A673 (cell line): ENCODE data around the gene RNPEP. TPM values are rescaled to one million over a fixed set of nuclear protein-coding genes. Genes with fewer than 3 reads are reported as not detected.
"Not testable (repeated sequence)": the region's sequence is repeated elsewhere in the genome, so short reads cannot be mapped to it uniquely, and the experiment has no call there.

Experiments
- BruUV-seq: library from RNA; stranded (reverse); fragments of 400-500 nt; replicated peaks from 2 replicates; lab custom pipeline; 2021; lab: Mats Ljungman, UMichigan
- CTCF ChIA-PET: fragments of 300-600 bp; sonication (Branson Sonifier 250); formaldehyde crosslinking; loops from one replicate; lab custom pipeline; 2022; ENCODE audit warnings: antibody characterized with exemption; lab: Charles Lee
- POLR2A ChIA-PET: fragments of 300-600 bp; sonication (Branson Sonifier 250); formaldehyde crosslinking; loops from one replicate; lab custom pipeline; 2022; ENCODE audit warnings: antibody characterized with exemption; ENCODE audit not compliant: low non-redundant PET; lab: Charles Lee
- DNase-seq: peaks from one replicate; pipeline ENCODE4 v3.0.0-alpha.2; 2015; ENCODE audit warnings: low spot score
- H3K27ac ChIP-seq: fragments of 200-600 bp; sonication (generic); 2 replicates; pipeline ENCODE4 v1.5.1; 2016; ENCODE audit warnings: mixed run types, low read depth, mild to moderate bottlenecking, mixed read lengths, antibody characterized with exemption, low read length; ENCODE audit not compliant: poor library complexity, severe bottlenecking
- H3K27me3 ChIP-seq: fragments of 200-600 bp; sonication (generic); replicated peaks from 2 replicates; pipeline ENCODE4 v1.6.1; 2017; ENCODE audit warnings: mixed run types, low read depth, mild to moderate bottlenecking, mixed read lengths, antibody characterized with exemption, low read length; ENCODE audit not compliant: insufficient read depth, poor library complexity
- H3K36me3 ChIP-seq: fragments of 200-600 bp; sonication (generic); 2 replicates; pipeline ENCODE4 v1.6.1; 2016; ENCODE audit warnings: mixed run types, mild to moderate bottlenecking, mixed read lengths, antibody characterized with exemption, low read length; ENCODE audit not compliant: insufficient read depth, poor library complexity, severe bottlenecking
- H3K4me1 ChIP-seq: fragments of 200-600 bp; sonication (generic); 2 replicates; pipeline ENCODE4 v1.6.1; 2017; ENCODE audit warnings: mixed run types, mild to moderate bottlenecking, mixed read lengths, antibody characterized with exemption, low read length; ENCODE audit not compliant: insufficient read depth, poor library complexity, severe bottlenecking
- H3K4me3 ChIP-seq: fragments of 200-600 bp; sonication (generic); 2 replicates; pipeline ENCODE4 v1.5.1; 2016; ENCODE audit warnings: low read depth, mixed run types, mild to moderate bottlenecking, mixed read lengths, low read length; ENCODE audit not compliant: poor library complexity, severe bottlenecking
- H3K9me3 ChIP-seq: fragments of 200-600 bp; sonication (generic); 2 replicates; pipeline ENCODE4 v1.6.1; 2016; ENCODE audit warnings: mixed run types, low read depth, mild to moderate bottlenecking, mixed read lengths, antibody characterized with exemption, low read length; ENCODE audit not compliant: poor library complexity, severe bottlenecking
- EZH2 ChIP-seq: fragments of 200-600 bp; sonication (generic); IDR thresholded peaks from 2 replicates; pipeline ENCODE4 v1.6.1; 2017; ENCODE audit warnings: borderline replicate concordance, low read depth, mild to moderate bottlenecking, mixed read lengths, antibody characterized with exemption, low read length; ENCODE audit not compliant: poor library complexity, severe bottlenecking
- intact Hi-C: fragments of 100-400 bp; cut with micrococcal nuclease; formaldehyde crosslinking; loops from one replicate; pipeline ENCODE4 v1.10.0; 2022; ENCODE audit not compliant: unreplicated experiment
- total RNA-seq: library from RNA; stranded (reverse); gene quantifications from 2 replicates; pipeline ENCODE4 v1.2.3, GENCODE V29; 2021
- TF ChIP-seq, protein P1 (sequence below): fragments of 300-800, 200-600 bp; sonication (generic); conservative IDR thresholded peaks from 2 replicates; pipeline ENCODE4 v1.5.1; 2017; ENCODE audit warnings: low read depth, mild to moderate bottlenecking, antibody characterized with exemption, low read length, moderate library complexity, mixed read lengths

RNPEP gene
- total RNA-seq, 1 experiment from 2014 or later, result 59.3 TPM

DNA sequence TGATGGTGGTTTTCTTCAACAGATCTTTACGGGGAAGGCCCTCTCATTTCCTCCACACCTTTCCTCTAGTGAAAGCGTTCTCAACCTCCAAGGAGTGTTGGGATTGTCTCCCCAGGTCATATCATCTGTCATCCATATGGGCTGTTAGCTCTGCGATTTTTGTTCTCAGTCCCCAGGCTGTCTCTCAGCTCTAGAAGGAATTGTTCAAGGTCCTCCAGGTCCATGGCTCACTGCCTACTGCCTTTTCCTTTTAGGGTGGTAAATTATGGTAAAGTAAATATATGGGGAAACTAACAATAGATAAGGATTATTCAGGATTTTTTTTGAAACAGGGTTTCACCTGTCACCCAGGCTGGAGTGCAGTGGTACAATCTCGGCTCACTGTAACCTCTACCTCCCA lies 65.5 kb downstream of the RNPEP start:
- no peak for DNase-seq
- H3K4me3 ChIP-seq, result no peak overlapping the region
- H3K9me3 ChIP-seq, result no peaks in the 10 kb centered on the region
- no peaks in the 10 kb centered on the region for H3K4me1 ChIP-seq
- no TSS peak for BruUV-seq
- H3K27ac ChIP-seq, result no peak overlapping the region
- intact Hi-C loops, result no loop called here
- no peaks in the 10 kb centered on the region for H3K27me3 ChIP-seq
- no peaks in the 10 kb centered on the region for H3K36me3 ChIP-seq
- ChIA-PET CTCF (no interaction called here), POLR2A (no interaction called here)
- no peak for TF ChIP-seq EZH2
- TF ChIP-seq, protein P1, sequence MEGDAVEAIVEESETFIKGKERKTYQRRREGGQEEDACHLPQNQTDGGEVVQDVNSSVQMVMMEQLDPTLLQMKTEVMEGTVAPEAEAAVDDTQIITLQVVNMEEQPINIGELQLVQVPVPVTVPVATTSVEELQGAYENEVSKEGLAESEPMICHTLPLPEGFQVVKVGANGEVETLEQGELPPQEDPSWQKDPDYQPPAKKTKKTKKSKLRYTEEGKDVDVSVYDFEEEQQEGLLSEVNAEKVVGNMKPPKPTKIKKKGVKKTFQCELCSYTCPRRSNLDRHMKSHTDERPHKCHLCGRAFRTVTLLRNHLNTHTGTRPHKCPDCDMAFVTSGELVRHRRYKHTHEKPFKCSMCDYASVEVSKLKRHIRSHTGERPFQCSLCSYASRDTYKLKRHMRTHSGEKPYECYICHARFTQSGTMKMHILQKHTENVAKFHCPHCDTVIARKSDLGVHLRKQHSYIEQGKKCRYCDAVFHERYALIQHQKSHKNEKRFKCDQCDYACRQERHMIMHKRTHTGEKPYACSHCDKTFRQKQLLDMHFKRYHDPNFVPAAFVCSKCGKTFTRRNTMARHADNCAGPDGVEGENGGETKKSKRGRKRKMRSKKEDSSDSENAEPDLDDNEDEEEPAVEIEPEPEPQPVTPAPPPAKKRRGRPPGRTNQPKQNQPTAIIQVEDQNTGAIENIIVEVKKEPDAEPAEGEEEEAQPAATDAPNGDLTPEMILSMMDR, result no peak

DNA sequence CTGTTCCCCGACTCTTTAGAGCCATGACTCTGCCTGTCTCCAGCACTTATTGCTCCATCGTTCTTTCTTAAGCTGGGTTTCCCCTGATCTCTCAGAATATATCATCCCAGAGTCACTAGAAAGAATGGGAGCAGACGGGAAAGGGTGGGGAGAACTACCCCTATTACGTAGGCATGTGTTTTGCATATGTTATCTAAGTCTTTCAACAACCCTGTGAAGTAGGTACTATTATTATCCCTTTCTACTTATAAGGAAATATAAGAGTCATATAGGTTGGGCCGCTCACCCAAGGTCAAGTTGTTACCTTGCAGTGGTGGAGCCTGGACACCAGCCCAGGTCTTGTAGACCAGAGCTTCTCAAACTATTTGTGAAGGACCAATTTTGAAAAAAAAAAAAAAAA lies 66.7 kb downstream of the RNPEP start:
- no peaks in the 10 kb centered on the region for H3K9me3 ChIP-seq
- TF ChIP-seq, protein P1, result no peak
- no peak for TF ChIP-seq EZH2
- H3K27ac ChIP-seq, result no peak overlapping the region
- H3K4me3 ChIP-seq, result no peak overlapping the region
- H3K4me1 ChIP-seq, result no peaks in the 10 kb centered on the region
- CTCF ChIA-PET, result interaction anchor here (0.5 kb wide), 1 partner anchor 120 kb away, joined by 5 read pairs; no protein-coding TSS in a partner anchor
- POLR2A ChIA-PET, result no interaction called here
- no peaks in the 10 kb centered on the region for H3K27me3 ChIP-seq
- no peak for DNase-seq
- intact Hi-C loops, result no loop called here
- no TSS peak for BruUV-seq
- no peaks in the 10 kb centered on the region for H3K36me3 ChIP-seq

DNA sequence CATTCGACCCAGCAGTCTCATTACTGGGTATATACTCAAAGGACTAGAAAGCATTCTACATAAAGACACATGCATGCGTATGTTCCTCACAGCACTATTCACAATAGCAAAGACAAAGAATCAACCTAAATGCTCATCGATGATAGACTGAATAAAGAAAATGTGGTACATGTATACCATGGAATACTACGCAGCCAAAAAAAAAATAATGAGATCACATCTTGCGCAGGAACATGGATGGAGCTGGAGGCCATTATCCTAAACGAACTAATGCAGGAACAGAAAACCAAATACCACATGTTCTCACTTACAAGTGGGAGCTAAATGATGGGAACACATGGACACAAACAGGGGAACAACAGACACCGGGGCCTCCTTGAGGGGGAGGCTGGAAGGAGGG lies 71.6 kb downstream of the RNPEP start:
- intact Hi-C loops, result no loop called here
- H3K4me1 ChIP-seq, result no peaks in the 10 kb centered on the region
- POLR2A ChIA-PET, result interaction anchor here (0.9 kb wide), 1 partner anchor 14 kb away, joined by 3 read pairs; no protein-coding TSS in a partner anchor
- no TSS peak for BruUV-seq
- no peaks in the 10 kb centered on the region for H3K27me3 ChIP-seq
- TF ChIP-seq, protein P1, result no peak
- no peak for TF ChIP-seq EZH2
- H3K9me3 ChIP-seq, result no peaks in the 10 kb centered on the region
- no peak overlapping the region for H3K27ac ChIP-seq
- no peak for DNase-seq
- H3K36me3 ChIP-seq, result no peaks in the 10 kb centered on the region
- CTCF ChIA-PET, result no interaction called here
- no peak overlapping the region for H3K4me3 ChIP-seq

DNA sequence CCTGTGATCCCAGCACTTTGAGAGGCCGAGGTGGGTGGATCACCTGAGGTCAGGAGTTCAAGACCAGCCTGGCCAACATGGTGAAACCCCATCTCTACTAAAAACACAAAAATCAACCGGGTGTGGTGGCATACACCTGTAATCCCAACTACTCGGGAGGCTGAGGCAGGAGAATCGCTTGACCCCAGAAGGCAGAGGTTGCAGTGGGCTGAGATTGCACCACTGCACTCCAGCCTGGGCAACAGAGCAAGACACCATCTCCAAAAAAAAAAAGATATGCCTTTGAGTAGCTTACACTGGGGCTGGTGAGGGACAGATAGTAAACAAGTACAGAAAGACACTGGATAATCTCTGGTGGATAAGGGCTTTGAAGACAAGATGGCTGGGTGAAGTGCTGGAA lies 72.2 kb downstream of the RNPEP start:
- H3K4me1 ChIP-seq, H3K36me3 ChIP-seq, H3K4me3 ChIP-seq, H3K9me3 ChIP-seq, H3K27ac ChIP-seq, DNase-seq, CTCF ChIA-PET, intact Hi-C loops, H3K27me3 ChIP-seq, BruUV-seq: not testable (repeated sequence)
- POLR2A ChIA-PET, result interaction anchor here (0.9 kb wide), 1 partner anchor 15 kb away, joined by 3 read pairs; no protein-coding TSS in a partner anchor
